ENCODE results near the gene PCBD1.

PCBD1 gene

DNA sequence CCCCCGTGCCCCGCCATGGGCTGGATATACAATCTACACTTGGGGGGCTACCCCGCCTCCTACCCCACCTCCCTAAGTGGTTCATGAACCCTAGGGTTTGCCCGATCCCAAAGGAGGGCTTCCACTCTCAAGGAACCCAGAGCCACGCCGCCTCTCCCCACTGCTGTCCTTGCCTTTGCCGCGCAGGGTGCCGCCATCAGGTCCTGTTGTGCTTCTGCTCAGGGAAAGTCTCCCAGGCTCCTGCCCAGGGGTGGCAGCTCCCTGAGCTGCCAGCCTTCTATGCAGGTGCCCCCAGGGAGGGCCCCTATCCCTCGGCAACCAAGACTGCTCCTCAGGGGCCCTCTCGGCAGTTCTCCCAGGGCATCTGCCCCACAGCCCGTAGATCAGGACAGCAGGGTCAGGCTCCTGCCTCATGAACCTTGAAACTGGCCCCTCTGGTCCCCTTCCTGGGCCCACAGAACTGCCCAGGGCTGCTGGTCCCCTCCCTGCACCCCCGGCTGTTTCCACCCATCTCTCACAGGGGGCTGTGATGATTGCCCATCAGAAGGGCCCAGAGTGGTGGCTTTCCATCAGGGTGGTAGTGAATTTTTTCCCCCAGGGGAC, 13.0 kb upstream of the PCBD1 start:
- no peak for DNase-seq

DNA sequence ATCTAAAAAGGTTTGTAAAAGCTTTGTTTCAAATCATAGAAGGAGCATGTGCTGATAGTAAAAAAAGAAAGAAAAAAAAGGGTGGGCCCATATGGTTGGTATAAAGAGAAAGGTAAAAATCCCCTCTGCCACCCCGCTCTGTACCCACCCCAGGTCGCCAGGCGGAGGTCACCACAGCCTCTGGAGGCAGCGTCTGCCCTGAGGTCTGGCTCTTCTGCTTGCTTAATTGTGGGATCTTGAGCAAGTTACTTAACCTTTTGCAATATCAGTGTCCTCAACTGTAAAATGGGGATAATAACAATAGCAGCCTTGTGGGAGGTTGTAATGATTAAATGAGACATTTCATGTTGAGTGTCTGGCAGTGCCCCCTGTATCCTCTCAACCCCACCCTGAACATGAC, 10.7 kb upstream of the PCBD1 start:
- no peak for DNase-seq

DNA sequence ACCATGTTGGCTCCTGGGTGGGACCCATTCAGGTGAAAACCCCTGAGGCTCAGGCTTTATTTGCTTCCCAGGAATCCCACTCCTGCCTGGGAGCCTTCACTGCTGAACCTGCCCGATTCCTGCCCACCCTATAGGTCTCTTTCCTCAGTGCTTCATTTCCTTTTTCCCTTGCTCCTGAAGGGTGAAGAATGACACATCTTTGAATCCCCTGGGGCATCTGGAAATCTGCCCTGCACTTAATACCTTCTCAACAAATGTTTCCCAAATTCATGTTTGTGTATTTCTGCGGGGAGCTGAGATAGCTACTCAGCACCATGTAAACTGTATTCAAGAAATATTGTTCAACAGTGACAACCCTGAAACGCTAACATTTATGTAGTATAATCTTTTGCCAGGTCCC, 10.3 kb upstream of the PCBD1 start:
- no peak for DNase-seq

DNA sequence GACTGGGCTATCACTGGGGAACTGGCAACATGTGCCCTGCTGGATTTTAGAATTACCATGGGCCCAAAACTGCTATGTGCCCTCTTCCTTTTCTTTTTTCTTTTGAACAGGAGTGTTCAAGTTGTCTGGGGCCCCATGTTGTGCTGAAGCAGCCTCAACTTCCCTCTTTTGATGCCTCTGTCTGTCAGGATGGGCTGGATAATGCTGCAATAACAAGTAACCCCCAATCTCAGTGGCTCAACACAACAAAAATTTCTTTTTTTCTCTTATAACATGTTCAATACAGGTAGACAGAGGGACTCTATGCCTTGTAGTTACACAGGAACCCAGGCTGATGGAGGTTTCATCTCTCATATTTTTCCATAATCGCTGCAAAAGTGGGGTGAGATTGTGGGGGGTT, 8.2 kb upstream of the PCBD1 start:
- no peak for DNase-seq

DNA sequence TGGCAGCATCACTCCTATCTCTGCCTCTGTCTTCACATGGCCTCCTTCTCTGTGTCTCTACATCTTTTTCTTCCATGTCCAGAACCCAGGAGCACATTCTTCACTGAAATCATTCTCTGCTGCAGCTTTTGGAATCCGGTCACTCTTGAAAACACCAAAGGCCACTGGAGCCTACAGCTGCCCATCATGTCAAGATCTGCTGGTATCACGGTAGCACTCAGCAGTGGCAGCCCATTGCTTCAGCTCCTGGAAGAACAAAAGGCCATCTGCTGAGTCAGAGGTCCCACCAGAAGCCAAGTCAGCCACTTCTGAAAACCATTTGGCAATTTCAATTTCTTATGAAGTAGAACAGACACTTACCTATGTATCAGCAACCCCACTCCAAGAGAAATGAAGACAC, 6.1 kb upstream of the PCBD1 start:
- no peak for DNase-seq

DNA sequence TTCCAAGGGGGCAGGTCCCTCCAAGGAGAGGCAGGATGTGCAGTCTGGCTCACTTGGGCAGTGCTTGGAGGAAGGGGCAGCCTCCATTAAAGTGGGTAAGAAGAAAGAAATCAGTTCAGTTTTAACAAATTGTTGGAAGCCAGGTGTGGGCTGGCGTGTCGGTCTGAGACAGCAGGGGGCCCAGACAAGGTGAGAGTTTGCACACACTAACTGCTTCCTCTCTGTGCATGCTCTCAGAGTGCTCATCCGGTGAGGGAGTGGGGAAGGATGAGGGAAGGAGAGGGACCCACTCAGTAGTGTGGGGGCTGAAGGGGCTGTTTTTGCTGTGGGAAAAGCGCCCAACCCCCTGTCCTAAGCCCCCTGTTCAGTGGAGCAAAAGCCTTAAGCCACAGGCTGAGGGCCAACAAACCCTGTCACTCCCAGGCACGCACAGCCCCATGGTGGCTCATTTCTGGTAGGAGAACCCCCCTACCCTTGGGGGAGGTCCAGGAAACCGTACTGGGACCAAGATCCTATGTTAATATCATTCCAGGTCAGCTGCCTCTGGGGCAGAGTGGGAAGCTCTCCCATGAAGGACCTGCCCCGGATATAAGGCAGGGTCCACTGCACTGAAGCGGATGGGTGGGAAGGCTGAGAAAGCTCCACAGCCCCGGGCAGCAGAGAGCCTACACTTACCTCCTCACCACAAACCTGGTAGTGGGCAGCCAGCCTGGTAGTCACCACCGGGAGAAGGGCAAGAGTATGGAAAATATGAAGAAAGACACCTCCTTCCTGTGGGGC, 5.1 kb upstream of the PCBD1 start:
- no peak for DNase-seq

DNA sequence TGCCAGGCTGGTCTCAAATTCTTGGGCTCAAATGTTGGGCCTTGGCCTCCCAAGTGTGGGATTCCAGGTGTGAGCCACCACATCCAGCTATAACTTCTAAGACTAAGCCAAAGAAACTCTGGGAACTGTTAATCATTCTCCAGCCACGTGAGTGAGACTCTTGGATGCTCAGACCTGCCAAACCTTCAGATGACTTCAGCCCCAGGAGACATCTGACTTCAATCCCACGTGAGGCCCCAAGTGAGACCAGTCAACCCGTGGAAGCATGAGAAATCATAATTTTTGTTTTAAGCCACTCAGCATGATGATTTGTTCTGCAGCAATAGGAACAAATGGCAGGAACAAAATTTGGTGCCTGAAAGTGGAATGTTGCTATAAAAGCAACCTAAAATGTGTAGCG, 4.3 kb upstream of the PCBD1 start:
- no peak for DNase-seq

DNA sequence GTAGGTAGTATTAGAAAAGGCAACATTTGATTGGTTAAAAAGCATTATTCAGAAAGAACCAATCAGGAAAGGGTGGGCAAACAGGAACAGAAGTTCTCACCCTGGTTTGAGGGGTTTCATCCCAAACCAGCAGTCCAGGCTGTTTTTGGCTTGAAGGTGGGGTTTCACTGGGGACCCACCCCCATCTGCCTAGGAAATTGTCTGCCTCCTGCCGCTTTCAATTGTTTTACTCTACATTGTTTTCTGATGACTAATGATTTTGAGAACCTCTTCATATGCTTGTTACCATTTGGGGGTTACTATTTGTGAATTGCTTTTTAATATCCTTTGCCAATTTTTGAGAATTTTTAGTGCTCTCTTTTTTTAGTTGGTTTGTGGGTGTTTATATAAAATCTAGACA, 3.3 kb upstream of the PCBD1 start:
- no peak for DNase-seq

DNA sequence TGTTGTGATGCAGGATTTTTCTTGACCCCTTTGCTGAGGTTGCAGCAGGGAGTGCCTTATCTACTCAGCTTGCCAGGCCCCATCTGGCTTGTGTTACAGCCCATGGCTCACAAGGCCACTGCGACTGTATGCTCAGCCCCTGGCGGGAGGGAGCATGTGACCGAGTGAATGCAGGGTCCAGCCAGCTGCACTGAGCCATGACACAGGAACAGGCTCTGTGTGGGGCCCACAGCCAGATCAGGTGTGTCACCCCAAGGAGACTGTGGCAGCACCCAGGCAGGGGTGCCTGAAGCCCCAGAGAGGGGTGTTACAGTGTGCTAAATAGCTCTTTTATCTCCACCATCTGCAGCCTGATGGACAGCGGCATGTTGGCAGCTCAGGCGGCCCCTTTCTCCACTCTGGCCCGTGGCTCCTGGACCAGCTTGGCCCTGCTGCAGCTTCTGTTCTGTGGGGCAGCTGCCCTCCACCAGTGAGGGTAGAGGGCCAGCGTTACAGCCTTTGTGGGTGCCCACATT, 2.6 kb upstream of the PCBD1 start:
- DNase-seq: no peak

DNA sequence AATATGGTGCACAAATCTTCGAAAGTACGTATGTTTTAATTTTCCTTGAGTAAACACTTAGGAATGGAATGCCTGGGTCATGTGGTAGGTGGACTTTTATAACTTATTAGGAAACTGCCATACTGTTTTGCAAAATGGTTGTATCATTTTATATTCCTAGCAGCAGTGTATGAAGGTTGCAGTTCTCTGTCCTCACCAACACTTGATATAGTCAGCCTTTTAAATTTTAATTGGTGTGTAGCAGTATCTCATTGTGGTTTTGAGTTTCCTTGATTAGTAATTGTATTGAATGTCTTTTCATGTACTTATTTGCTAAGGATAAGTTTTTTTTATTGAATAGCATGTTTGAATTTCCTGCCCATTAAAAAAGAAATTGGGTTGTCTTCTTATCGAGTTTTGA, 926 bp upstream of the PCBD1 start:
- DNase-seq: no peak

DNA sequence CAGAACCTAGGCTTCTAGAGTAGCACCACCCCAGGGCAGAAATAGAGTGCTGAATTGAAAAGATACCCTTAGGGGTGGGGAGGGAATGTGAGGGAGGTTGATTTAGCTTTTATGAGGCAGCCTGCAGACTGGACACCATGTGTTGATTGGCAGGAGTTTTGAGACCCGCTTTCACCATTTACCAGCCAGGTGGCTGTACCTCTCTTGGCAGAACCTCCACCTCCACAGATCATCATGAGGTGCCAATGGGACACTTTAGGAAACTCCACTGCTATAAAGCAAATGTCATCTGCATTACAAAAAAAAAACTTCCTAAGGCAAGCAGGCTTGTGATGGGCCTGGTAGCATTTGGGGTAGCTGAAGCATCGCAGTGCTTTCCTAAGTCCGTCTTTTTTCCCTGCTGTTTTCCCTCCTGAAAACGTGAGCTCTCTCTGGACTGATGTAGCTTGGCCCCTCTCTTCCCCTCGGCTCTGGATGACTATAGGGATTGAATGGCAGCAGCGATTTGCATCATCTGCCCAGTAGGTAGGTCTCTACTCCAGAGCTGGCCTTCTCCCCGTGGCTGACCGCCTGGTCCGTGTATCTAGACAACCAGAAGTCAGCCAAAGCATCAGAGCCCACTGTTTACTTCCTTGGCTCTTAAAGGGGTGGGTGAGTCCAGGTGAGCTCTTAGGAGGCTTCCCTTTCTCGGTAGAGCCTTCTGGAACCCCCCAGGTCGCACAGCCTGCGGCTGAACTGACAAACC, 1.3 kb downstream of the PCBD1 start:
- DNase-seq: no peak

DNA sequence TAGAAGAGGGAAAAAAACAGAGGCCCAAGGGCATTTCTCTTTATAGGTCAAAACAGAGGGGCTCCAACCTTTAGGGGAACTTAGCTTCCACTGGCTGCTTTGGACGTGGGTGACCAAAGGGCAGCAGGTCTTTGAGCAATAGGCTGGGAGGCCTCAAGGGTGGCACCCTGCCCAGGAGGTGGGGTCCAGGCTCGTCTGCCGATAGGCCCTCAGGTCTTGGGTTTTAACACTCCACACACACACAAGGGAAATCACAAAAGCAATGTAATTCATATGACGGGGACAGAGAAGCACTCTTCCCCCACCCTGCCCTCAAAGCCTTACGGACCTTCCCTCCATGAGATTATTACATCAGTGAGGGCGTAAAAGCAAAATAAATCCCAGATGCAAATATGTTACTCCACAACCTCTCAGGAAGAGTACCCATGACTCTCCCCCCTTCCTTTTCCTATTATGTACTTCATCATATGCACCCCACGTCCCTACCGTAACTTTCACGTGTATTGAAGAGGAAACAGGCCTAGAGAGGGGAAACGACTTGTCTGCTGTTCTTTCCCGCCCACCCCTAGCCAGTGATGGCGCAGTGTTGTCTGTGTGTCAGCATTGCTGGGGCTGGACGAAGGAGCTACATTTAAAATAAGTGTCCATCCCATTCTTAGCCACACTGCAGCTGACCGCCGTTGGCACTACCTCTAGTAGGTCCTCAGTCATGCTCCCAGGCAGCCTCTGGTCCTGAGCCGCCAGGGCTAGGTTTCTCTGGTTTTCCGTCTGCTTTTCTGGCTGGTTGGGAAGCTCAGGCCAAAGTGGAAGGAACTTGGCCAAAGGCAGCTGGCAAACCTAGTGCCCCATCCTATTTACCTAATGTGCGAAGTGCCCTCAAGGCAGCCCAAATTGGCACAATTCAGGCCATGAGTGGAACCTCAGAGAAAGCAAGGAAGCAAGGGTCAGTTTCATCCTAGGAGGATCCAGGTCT, 2.1 kb downstream of the PCBD1 start:
- DNase-seq: no peak

DNA sequence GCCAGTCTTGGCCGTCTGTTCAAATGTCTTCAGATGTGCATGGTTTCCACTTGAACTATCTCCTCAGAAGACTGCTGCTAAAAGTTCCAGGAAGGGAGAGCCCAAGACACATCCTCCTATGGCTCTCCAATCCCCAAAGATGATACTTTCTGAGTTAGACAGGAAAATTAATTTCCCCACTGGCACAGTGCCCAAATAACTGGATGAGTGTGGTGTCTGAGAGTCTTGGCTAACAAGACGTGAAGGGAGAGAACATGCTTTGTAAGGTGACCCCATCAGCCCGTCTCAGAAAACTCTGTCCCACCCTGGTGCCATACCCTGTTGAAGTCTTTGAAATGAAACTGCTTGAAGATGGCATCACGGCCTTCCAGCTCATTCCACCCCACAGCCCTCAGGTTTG, 2.9 kb downstream of the PCBD1 start:
- DNase-seq: no peak

DNA sequence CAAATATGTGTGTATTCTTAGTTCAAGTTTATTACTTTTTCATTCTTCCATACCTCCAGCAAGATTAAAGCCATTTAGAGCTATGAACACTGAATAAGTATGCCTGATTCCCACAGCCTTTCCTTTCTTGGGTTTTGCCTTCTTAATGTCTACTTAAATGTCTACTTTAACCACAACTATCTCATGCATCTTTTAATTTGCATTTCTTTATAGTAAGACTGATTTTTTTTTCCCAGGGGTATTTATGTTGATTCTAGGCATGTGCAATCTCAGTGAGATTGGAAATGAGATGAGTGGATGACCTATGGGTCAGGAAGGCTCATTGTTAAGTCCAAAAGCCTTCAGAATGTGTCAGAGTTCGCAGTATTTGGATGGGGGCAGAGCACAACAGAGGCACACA, 3.6 kb downstream of the PCBD1 start:
- DNase-seq: no peak

DNA sequence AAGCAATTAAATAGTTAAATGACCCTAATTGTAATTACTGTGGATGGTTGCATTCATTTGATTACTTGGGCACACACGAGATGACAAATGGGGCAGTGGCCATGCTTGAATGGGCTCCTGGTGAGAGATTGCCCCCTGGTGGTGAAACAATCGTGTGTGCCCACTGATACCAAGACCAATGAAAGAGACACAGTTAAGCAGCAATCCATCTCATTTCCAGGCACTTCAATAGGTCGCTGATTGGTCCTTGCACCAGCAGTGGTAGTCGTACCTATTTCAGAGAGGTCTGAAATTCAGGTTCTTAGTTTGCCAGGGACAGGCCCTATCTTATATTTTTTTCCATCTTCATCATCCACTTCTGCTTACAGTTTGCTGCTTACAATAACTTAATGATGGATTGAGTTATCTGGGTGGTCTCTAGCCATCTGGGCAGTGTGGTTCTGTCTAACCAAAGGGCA, 8.3 kb downstream of the PCBD1 start:
- DNase-seq: peak in 4 of 5 experiments; percentile 55 to 85 (median 56)

DNA sequence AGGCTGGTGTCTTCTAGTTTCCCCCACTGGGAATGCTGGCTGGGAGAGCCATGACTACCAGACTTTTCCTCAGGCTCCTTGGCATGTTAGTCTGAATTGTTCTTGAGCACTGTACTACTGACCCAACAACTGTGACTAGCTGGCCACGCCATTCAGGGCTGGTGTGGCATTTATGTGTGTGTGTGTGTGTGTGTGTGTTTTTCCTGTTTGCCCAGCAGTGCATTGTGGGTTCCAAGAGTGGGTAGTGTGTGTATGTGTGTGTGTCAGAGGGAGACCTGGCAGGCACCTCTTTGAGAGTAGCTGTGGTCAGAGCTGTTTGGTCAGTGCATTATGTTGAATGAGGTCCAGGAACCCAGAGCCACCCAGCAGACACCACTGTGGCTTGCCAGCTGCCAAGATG, 9.2 kb downstream of the PCBD1 start:
- no peak for DNase-seq

DNA sequence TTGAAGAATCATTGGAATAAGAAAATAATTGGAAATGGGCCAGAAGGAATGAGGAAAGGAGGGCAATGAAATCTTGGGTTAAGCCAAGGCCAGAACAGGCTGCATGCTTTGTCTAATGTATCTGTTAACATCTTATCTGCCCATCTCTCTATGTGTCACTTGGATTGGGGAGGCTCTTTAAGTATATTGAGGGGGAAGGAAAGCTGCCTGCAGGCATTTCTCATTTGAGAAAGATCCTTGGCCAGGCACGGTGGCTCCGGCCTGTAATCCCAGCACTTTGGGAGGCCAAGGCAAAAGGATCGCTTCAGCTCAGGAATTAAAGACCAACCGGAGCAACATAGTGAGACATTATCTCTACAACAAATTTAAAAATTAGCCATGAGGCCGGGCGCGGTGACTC, 14.3 kb downstream of the PCBD1 start:
- no peak for DNase-seq

DNA sequence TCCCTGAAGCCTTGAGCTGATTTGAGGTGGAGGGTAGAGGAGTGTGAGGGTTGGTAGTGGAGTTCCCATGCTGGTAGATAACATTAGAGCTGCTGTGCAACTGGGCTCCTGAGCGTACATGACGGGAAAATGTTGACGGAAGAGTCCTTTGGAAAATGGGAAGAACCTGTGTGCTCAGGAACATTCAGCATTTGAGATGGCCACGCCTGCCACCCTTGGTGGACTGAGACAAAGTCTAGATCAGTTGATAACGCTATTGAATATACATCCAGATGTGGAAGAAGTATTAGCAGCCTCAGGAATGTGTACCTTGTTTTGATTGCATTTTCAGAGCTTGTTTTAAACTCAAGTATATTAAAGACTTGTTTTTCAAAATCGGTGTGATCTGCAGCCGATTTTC, 16.1 kb downstream of the PCBD1 start:
- no peak for DNase-seq

DNA sequence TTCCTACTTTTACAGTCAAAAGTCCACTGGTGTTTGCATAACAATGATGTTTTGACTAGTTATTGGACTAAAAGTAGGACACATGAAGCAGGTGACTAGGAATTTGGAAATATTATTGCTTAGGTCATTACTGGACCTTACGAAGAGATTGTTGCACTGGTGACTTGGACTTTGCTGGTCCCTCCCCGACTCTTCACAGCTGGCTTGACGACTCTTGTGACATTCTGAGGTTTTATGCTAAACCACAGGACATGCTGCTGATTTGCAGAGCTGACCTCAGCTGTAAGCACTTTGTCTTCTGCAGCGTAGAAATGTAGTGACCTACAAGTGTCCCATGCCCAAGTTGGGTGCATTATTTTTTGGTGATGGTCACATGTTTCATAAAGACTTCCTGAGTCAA, 21.9 kb downstream of the PCBD1 start:
- no peak for DNase-seq

DNA sequence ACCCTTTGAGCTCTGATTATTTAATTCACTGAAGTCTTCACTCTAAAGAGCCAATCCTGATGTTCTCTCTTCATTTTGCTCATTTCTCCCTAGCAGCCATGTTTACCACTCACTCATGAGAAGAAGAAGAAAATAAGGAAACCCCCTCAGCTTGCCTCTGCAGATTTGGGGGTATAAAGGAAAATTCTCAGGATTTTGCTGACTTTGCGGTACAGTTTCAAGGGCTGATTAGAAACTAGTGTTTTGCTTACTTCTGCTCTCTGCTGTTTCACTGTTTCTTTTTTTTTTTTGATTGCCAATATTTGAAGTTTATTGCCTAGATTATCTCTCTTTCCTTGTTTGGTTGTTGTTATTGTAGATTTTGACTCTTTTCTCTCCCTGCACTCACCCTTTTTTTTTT, 23.4 kb downstream of the PCBD1 start:
- no peak for DNase-seq

DNA sequence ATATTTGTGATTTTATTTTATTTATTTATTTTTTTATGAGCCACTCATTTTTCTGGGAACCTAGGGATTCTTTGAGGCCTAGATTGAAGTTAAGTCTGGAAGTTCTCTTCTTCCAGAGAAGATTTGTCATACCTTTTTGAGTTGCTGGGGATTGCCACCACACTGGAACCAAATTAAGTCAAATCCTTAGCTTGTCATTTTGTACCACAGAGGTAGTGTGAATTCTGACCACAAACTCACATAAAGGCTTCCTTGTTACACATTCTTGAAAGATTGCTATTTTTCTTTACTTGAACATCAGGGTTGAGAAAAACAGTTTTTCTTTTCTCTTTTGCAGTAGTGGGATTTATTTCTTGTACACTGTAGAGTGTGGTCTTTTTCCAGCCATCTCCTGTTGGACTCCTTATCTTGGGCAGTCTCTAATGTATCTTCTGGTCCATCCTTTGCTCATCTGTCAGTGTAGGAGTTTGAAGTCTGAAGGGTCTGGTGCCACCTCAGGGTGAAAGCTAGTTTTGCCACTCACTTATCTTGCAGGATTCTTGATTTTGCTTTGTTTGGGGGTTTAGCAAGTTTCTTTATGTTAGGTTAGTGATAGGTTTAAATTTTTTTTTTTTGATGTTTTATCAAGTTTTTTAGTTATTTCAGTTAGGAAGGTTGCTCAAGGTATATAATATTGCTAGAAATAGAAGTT, 24.8 kb downstream of the PCBD1 start:
- DNase-seq: peak in 1 of 5 experiments; percentile 41

Measured in T-helper 2 cell (primary cell).